ENCODE measurements around the gene DDX1.

The DDX1 gene

DNA sequence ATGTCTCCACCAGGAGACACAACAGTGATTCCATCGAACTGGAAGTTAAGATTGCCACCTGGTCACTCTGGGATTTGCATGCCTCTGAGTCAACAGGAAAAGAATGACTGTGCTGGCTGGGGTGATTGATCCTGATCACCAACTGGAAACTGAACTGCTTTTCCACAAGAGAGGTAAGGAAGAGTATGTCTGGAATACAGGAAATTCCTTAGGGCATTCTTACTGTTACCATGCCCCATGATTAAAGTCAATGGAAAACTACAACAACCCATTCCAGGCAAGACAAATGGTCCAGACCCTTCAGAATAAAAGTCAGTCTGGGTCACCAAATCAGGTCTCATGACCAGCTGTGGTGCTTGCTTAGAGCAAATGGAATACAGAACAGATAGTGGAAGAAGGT is 12.0 kb upstream of the DDX1 start:
- TF ChIP-seq TCF12 (IDR thresholded peaks at IDR 0.05; ENCODE audit: low read depth) (no peak), CEBPB (IDR thresholded peaks at IDR 0.05) (no peak), FOXM1 (IDR thresholded peaks at IDR 0.05; ENCODE audit: borderline replicate concordance, low read depth) (no peak), NFIC (IDR thresholded peaks at IDR 0.05) (no peak)
- TF ChIP-seq, protein P1, sequence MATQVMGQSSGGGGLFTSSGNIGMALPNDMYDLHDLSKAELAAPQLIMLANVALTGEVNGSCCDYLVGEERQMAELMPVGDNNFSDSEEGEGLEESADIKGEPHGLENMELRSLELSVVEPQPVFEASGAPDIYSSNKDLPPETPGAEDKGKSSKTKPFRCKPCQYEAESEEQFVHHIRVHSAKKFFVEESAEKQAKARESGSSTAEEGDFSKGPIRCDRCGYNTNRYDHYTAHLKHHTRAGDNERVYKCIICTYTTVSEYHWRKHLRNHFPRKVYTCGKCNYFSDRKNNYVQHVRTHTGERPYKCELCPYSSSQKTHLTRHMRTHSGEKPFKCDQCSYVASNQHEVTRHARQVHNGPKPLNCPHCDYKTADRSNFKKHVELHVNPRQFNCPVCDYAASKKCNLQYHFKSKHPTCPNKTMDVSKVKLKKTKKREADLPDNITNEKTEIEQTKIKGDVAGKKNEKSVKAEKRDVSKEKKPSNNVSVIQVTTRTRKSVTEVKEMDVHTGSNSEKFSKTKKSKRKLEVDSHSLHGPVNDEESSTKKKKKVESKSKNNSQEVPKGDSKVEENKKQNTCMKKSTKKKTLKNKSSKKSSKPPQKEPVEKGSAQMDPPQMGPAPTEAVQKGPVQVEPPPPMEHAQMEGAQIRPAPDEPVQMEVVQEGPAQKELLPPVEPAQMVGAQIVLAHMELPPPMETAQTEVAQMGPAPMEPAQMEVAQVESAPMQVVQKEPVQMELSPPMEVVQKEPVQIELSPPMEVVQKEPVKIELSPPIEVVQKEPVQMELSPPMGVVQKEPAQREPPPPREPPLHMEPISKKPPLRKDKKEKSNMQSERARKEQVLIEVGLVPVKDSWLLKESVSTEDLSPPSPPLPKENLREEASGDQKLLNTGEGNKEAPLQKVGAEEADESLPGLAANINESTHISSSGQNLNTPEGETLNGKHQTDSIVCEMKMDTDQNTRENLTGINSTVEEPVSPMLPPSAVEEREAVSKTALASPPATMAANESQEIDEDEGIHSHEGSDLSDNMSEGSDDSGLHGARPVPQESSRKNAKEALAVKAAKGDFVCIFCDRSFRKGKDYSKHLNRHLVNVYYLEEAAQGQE (IDR thresholded peaks at IDR 0.05; ENCODE audit: low read depth) = no peak

DNA sequence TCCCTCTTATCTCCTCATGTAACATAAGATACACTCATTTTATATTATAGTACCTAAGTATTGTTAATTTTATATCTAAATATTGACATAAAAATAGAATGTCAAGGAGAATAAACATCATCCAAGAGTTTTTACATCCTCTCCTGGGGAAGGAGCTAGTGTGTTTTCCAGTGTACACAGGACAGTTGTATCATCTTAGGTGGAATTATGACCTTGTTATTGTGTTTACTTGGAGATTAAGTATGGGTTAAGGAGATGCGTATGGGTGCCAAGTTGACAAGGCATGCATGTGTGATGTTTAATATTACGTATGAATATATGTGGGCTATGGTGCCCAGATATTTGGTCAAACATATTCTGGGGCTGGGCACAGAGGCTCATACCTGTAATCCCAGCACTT is 11.2 kb upstream of the DDX1 start:
- TF ChIP-seq EP300 (IDR thresholded peaks at IDR 0.05; ENCODE audit: borderline replicate concordance) (no peak), EGR1 (IDR thresholded peaks at IDR 0.05) (no peak), CEBPB (IDR thresholded peaks at IDR 0.05) (no peak), ZBTB7A (IDR thresholded peaks at IDR 0.05; ENCODE audit: low read depth) (no peak), NFIC (IDR thresholded peaks at IDR 0.05) (no peak)
- TF ChIP-seq, protein P2, sequence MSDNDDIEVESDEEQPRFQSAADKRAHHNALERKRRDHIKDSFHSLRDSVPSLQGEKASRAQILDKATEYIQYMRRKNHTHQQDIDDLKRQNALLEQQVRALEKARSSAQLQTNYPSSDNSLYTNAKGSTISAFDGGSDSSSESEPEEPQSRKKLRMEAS (IDR thresholded peaks at IDR 0.05) = no peak

DNA sequence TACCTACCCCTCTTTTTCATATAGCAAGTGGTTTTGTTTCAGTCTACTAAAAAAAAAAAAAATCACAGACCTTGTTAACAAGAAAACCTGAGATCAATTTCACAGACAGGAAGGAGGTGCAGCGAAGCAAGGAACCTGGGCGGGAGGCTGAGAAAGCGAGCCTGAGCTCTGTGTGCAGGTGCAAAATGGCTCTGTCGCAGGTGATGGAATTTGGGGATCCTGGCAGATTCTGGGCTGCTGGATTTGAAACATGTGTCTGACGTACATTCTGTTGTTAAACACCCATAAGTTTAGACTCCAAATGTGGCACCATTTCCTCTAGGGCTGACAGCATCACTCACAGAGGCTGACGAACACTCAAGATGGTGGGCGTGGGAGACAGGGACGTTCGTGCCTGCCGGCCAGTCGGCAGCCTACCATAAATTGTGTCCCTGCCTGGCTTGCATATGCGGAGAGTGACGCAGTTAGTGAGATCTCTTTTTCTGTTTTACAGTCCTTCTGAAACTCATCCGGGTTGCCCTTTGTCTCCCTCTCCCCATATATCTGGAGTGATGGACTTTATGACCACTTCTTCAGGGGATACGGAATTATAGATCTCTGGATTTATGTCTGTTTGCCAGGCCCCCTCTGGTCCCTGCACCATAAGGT is 8.8 kb upstream of the DDX1 start:
- TF ChIP-seq, protein P3, sequence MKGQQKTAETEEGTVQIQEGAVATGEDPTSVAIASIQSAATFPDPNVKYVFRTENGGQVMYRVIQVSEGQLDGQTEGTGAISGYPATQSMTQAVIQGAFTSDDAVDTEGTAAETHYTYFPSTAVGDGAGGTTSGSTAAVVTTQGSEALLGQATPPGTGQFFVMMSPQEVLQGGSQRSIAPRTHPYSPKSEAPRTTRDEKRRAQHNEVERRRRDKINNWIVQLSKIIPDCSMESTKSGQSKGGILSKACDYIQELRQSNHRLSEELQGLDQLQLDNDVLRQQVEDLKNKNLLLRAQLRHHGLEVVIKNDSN (IDR thresholded peaks at IDR 0.05) = no peak
- TF ChIP-seq CEBPB (IDR thresholded peaks at IDR 0.05) (no peak), TAF1 (IDR thresholded peaks at IDR 0.05; ENCODE audit: low read depth) (no peak), CREB1 (IDR thresholded peaks at IDR 0.05; ENCODE audit: low read depth) (no peak), NFIC (IDR thresholded peaks at IDR 0.05) (no peak), FOXM1 (IDR thresholded peaks at IDR 0.05; ENCODE audit: borderline replicate concordance, low read depth) (no peak), TEAD4 (IDR thresholded peaks at IDR 0.05) (no peak), ZBTB7A (IDR thresholded peaks at IDR 0.05; ENCODE audit: low read depth) (no peak), EP300 (IDR thresholded peaks at IDR 0.05; ENCODE audit: borderline replicate concordance) (no peak), EGR1 (IDR thresholded peaks at IDR 0.05) (no peak)
- TF ChIP-seq, protein P1 (IDR thresholded peaks at IDR 0.05; ENCODE audit: low read depth) = no peak
- TF ChIP-seq, protein P2 (IDR thresholded peaks at IDR 0.05) = no peak

DNA sequence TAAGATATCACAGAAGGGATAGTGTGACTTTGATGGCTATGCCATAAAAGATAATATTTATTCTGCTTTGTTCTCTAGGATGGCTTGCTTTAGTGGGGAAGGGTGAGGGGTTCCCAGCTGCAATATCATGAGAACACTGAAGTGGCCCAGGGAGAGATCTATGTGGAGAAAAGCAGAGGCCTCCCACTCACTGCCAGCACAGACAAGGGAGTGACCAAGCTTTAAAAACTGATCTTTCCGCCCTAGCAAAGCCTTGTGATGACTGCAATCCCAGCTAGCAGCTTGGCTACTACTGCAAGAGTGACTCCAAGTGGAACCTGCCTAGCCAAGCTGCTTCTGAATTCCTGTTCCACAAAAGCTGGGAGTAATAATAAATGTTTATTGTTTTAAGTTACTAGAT is 7.8 kb upstream of the DDX1 start:
- TF ChIP-seq ZBTB7A (IDR thresholded peaks at IDR 0.05; ENCODE audit: low read depth) = no peak
- TF ChIP-seq TEAD4 (IDR thresholded peaks at IDR 0.05) = no peak
- no peak for TF ChIP-seq TAF1 (IDR thresholded peaks at IDR 0.05; ENCODE audit: low read depth)
- no peak for TF ChIP-seq TCF12 (IDR thresholded peaks at IDR 0.05; ENCODE audit: low read depth)
- no peak for TF ChIP-seq CREB1 (IDR thresholded peaks at IDR 0.05; ENCODE audit: low read depth)
- TF ChIP-seq NFIC (IDR thresholded peaks at IDR 0.05) = no peak
- TF ChIP-seq, protein P2 (IDR thresholded peaks at IDR 0.05) = no peak
- TF ChIP-seq, protein P3 (IDR thresholded peaks at IDR 0.05) = no peak
- no peak for TF ChIP-seq EP300 (IDR thresholded peaks at IDR 0.05; ENCODE audit: borderline replicate concordance)

DNA sequence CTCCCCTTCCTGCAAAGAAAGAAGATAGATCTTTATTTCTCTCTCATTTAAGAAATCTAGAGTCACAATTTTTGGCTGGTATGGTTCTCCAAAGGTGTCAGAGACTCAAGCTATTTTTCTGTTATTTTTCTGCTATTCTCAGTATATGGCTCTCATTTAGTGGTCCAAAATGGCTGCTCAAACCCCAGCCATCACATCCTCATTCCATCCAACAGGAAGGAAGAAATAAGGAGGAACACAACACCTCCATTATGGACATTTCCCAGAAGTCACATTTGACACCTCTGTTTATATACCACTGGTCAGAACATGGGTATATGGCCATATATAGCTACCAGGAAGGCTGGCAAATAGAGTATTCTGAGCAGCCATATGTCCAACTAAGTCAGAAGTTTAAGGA is 7.4 kb upstream of the DDX1 start:
- TF ChIP-seq EGR1 (IDR thresholded peaks at IDR 0.05) (no peak), ZBTB7A (IDR thresholded peaks at IDR 0.05; ENCODE audit: low read depth) (no peak), RAD21 (IDR thresholded peaks at IDR 0.05; ENCODE audit: low read depth) (no peak)
- TF ChIP-seq, protein P3 (IDR thresholded peaks at IDR 0.05) = no peak
- TF ChIP-seq, protein P2 (IDR thresholded peaks at IDR 0.05) = no peak

All from Ishikawa (cell line).